Left ventricle myocardium superior (tissue), 1 donor: Measurements from ENCODE around the gene GFRA1. TPM values are rescaled to one million over a fixed set of nuclear protein-coding genes. Genes with fewer than 3 reads are reported as not detected.

ENCODE experiments used
- ATAC-seq: fragments of 200-7000 bp; cut with Tn5 transposase; one replicate; pipeline ENCODE4 v1.9.1; 2020; ENCODE audit warnings: mild to moderate bottlenecking, moderate library complexity
- DNase-seq: peaks from one replicate; pipeline ENCODE4 v3.0.0-alpha.2; 2020
- intact Hi-C: fragments of 100-400 bp; cut with micrococcal nuclease; formaldehyde crosslinking; loops from one replicate; pipeline ENCODE4 v1.11.0; 2022
- total RNA-seq: library from RNA; stranded (reverse); fragmentation: NEBNext Ultra II Directional; extraction: Animal tissue kit (Norgen Biotek cat#: 25700); gene quantifications from one replicate; pipeline ENCODE4 v1.2.1, GENCODE V29; 2021
- donor health status: DM: no; HTN: yes; CAD: no; lungs with severe emphysema.

Gene GFRA1
- total RNA-seq, 1 donor from 2014 or later = 6.7 TPM

DNA sequence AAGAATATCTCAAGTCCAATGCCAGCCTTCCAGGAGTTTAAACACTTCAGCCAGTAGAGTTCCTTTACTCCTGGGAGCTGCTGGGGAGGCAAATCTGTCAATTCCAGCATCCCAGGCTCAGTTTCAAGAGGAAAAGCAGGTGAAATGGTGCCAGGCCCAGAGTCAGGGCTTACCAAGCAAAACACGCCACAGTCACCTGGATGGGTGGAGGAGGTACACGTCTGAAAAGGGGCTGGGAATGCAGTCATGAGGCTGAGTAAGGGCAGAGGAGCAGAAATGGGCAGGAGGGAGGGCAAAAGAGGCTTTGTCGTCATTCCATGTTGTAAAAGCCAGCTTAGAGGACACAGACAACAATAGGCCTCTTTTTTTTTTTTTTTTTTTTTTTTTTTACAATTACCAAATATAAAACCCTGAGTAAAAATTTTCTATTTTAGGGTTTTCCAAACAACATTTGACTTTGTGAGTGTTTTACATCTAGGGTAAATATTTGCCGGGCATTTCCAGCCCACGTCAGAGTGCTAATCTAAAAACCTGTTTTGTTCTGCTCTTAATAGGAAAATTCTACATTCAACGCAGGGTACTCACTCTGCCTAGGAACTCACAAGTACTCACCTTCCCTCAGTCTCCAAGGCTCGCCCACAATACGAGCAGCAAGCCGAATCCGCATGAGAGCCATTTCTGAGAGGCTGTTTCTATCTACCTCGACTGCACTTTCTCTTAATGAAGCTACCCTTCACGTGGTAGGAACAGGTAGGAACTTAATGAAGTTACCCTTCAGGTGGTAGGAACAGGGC lies 21.2 kb downstream of the GFRA1 start:
- DNase-seq = no peak
- intact Hi-C loops = no loop called here
- ATAC-seq = no peak

DNA sequence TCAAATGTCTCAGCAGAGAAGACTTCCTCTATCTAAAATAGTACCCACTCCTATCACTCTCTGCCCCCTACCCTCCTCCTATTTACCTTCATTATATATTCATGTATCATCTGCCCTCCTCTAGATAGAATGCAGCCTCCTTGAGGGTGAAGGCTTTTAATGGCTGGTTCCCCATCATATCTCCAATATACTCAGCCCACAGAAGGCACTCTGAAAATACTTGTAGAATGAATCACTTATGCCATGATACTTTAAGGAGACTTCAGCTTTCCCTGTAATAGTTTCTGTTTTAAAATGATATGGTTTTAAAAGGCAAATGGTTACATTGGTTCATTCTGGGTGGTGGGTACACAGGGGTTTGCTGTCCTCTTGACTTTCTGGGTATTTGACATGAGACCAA lies 25.3 kb downstream of the GFRA1 start:
- intact Hi-C loops = no loop called here
- DNase-seq (no peak), ATAC-seq (no peak)

DNA sequence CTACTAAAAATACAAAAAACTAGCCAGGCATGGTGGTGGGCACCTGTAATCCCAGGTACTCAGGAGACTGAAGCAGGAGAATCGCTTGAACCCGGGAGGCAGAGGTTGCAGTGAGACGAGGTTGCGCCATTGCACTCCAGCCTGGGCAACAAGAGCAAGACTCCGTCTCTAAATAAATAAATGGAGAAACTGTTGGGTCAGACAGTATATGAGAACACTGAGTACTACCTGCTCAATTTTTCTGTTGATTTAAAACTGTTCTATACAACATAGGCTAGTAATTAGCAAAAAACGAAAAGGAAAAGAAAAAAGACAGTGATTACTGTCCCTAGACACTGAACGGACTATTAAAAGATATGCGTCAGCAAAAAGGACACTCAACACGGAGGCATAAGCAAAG lies 26.7 kb downstream of the GFRA1 start:
- DNase-seq (no peak), ATAC-seq (no peak)
- intact Hi-C loops = no loop called here

DNA sequence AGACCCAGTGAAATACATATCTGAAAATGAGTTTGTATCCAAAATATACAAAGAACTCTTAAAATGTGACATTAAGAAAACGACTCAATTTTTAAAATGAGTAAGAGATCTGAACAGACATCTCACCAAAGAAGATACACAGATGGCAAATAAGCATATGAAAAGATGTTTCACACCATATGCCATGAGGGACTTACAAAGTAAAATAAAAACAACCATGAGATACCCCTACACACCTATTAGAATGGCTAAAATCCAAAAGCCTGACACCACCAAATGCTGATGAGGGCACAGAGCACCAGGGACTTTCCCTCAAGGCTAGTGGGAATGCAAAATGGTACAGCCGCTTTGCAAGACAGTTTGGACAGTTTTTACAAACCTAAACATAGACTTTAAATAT lies 27.9 kb downstream of the GFRA1 start:
- no peak for DNase-seq
- intact Hi-C loops = no loop called here
- no peak for ATAC-seq

DNA sequence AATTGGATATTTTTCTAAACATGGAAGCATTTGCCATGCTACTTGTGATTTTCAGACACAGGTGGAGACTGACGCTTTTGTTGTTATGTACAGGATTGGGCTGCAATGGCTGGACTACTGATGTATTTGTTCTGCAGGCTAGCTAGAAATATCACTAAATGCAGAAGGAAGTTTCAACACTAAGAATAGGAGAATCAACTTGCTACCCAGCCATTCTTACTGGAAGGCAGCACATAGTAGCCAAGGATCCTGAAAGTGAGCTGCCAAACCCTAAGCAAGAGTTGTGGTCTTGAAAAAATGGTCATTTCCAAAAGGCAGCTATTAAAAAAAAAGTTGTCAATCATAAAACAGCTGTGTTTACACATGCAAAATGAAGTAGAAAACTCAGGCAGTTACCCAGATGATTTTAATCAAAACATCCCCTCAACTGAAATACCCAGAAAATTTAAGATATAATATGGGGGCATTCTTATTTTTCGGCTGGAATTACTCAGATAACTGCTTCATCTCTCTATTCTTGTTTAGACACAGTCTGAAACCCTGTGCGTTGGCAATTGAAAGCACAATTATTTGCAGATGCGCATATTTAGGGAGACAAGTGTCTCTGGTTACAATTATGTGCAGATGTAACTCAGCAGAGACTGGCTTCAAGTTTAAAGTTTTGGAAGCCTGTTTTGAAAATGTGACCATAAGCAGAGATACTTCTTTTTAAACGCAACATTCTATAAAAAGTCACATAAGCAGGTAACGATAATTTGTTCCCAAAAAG lies 31.2 kb downstream of the GFRA1 start:
- intact Hi-C loops = no loop called here
- DNase-seq (no peak), ATAC-seq (peak; percentile 58)

DNA sequence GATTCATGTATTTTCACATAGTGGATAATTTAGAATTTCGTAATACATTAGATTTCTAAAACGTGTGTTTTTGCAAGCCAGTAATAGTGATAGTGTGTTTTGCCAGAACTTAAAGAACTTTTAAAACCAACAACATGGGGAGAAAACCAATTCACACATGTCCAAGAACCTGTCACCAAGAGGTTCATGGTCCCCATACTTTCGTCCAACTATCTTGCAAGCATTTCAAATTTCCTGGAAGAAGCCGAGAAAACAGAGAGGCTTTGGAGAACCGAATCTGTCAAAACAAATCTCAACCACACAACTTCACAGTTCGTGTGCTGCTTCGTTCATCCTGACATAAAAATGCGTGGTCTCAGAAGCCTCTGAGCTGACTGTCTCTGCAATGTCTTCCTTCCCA lies 31.9 kb downstream of the GFRA1 start:
- no peak for DNase-seq
- peak; percentile 77 for ATAC-seq
- intact Hi-C loops = no loop called here

DNA sequence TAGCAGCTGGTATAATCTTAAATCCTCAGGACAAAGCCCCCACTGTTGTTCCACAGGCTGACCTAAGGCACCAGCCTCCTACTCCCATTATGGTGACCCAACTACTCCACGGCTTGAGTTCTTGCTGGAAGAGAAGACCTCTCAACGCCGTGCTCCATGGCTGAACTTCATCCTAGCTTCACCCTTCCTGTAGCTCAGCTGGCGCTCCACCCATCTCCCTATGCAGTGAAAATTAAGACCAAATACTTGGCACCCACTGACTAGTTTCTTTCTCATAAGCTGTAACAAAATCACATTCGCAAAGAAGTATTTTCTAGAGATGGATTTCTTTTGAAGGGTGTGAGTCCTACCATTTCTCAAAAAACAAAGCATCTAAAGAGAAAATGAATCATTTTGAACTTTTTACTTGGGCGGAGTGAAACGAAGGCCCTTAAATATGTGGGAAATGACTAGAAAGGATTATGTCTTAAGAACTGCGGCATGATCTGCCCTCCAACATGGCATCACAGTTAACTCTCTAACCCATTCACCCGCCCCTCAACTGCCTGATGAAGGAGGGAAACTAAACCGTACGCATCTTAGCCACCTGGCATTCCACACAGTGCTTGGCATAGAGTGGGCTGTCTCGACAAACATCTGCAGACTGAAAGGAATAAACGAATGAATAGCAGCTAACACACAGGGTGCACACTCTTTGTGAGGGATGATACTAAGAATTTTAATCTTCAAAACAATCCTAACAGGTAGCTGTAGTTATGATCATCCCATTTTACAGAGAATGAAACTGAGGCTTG lies 32.7 kb downstream of the GFRA1 start:
- intact Hi-C loops = no loop called here
- DNase-seq = no peak
- no peak for ATAC-seq

DNA sequence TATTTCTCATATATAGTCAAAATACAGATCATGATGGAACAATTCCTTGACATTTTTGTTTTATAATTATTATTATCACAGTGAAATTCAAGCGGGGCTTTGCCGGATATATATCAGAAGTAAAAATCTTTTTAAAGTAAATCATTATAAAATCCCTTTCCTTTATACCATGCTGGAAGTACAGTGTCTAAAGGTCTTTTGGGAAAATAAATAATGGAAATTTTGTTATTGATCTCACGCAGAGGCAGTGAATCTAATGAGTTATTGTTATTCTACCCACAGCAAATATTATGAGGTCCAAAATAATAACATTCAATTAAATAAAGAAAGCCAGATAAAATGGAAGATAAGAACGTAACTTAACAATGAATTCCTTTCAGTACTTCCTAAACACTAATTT lies 33.8 kb downstream of the GFRA1 start:
- intact Hi-C loops = no loop called here
- no peak for ATAC-seq
- DNase-seq = no peak

DNA sequence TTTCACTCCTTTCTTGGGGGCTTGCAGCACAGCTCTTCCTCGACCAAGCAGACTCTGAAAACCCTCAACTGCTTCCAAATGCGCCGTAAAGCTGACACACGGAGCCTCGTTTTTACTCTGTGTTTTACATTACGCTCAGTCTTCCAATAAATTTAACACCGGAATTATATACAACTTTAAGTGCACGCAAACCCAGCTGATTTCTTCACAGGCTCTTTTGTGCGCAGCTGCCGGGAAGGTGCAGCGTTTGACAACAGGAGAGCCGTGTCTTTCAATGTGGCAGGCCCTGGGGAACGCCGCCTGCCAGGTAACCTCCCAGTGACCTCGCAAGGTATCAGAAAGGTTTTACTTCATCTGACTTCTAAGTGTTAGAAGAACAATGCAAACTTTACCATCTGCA lies 35.0 kb downstream of the GFRA1 start:
- no peak for DNase-seq
- intact Hi-C loops = no loop called here

DNA sequence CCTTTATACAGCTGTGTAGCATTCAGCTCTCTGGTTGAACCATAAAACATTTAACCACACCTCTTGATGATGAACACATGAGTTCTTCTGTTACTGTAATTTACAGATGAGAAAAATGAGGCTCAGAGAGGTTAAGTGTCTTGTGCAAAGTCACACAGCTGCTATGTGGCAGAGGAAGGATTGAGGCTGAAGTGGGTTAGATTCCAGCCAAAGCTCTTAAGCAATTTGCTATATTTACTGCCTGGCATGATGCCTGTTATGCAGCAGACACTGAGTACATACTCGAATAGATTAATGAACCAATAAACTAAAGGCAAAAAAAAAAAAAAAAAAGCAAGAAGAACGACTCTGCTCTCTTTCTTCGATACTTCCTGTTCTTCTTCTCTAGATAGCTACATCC lies 35.7 kb downstream of the GFRA1 start:
- ATAC-seq (no peak), DNase-seq (no peak)
- intact Hi-C loops = no loop called here

More for the DNA sequence above, 35.0 kb downstream of the GFRA1 start:
- no peak for ATAC-seq

DNA sequence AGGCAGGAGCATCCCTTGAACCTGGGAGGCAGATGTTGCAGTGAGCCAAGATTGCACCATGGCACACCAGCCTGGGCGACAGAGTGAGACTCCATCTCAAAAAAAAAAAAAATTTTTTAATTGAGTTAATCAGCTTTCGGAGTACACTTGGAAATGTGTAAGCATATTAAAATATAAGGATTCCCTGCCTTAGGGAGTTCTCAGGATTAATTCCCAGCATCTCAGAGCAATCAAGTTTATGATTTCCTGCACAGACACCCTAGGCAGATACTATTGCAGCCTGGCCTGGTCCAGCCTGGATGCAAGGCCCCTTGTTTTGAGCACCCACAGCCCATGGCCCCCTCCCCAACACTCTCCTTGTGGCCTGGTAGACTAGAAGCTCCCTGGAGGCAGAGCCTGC lies 39.8 kb downstream of the GFRA1 start:
- intact Hi-C loops = no loop called here
- no peak for ATAC-seq

DNA sequence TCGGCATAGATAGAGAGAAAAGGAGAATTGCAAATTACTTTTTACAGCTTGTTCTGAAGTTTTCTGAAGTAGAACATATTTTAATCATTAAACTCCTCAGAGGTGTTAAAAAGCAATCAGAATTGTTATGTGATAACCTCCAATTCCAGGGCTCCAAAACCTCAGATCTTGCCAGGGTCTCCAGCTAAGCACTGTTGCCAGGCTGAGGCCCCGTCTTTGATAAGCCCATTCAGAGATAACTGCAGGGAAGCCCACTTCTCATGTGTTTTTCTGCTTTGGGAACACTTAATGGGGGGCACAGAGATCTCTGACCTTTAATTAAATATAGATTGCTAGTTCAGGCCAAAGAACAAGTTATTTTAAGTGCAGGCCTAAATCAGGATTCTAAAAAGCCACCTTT lies 40.4 kb downstream of the GFRA1 start:
- DNase-seq = no peak
- peak; percentile 21 for ATAC-seq

More for the DNA sequence above, 39.8 kb downstream of the GFRA1 start:
- no peak for DNase-seq

DNA sequence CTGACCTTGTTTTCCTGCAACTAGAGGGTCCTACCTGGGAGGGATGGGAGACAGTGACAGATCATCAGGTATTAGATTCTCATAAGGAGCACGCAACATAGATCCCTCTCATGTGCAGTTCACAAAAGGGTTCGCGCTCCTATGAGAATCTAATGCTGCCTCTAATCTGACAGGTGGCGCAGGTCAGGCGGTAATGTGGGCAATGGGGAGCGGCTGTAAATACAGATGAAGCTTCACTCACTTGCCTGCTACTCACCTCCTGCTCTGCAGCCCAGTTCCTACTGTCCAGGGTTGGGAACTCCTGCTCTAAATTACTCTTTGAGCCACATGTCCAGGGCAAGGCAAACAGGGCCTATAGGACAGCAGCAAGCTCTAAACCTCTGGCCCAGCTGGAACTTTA lies 46.2 kb downstream of the GFRA1 start:
- intact Hi-C loops = no loop called here
- no peak for ATAC-seq
- no peak for DNase-seq

More for the DNA sequence above, 40.4 kb downstream of the GFRA1 start:
- intact Hi-C loops = no loop called here

DNA sequence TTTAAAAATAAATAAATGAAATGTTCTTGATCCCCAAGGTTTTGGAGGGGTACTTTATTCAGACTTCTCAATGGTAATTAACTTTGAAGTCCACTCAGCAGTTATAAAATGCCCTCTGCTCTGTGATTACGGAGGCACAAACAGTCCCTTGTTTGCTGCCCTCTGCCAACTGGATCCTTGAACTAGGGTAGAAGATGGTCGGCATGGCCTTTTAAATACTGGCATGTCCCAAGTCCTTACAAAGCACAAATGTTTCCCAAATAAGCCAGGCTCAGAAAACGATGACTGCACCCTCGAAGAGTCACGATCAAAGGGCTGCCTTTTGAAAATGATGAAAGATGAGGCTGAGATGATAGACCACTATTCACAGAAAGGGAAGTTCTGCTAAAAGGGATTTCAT lies 47.0 kb downstream of the GFRA1 start:
- ATAC-seq = no peak
- intact Hi-C loops = no loop called here
- no peak for DNase-seq

DNA sequence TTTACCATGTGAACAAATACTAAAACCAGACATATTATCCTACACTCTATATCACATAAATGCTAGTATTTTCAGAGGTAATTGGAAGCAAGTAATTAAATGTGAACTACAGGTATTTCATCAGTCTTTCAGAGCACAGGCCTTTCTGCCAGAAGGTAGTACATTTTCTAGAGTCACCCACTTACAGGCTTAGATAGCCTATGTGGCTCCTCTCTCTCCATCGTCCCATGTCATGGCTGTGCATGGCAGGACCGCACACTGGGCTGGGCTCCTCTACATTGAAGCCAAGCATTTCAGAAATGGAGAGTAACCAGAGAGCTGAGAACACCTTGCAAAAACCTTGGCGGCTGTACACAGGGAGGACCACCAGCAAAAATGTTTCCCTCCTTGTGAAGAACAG lies 49.7 kb downstream of the GFRA1 start:
- DNase-seq (no peak), ATAC-seq (no peak)
- intact Hi-C loops = no loop called here

DNA sequence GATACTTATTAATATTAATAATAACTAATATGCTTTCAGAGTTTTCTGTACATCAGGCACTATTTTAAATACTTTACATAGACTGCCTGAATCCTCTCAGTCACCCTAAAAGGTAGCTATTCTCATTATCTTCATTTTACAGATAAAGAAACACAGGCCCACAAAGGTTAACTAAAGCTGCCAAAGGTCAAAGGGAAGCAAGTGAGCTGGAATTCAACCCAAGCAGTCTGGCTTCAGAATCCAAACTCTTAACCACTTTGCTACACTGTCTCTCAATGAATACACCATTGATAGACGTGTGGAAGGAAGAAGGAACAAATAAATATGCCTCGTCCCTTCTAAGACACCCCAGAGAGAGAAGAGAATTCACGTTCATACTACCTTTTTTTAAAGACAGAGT lies 52.0 kb downstream of the GFRA1 start:
- intact Hi-C loops = no loop called here
- no peak for DNase-seq
- no peak for ATAC-seq

DNA sequence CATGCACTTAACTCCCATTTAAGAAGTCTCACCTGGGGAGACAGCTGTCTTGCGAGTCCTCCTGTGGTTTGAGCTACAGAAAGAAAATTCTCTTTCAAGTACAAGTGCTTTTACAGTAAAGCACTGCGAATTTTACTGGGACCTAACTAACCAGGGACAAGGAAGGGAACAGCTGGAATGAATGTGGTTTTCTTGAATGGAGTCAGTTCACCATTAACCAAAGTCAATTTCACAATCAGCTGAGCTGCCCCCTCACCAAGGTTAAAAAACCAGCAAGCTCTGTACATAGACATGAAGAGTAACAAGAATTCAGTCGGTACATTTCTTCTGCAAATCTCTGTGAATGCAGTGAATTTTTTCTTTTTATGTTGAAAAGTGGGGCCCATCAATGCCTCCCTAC lies 56.3 kb downstream of the GFRA1 start:
- no peak for ATAC-seq
- intact Hi-C loops = no loop called here
- DNase-seq = no peak

DNA sequence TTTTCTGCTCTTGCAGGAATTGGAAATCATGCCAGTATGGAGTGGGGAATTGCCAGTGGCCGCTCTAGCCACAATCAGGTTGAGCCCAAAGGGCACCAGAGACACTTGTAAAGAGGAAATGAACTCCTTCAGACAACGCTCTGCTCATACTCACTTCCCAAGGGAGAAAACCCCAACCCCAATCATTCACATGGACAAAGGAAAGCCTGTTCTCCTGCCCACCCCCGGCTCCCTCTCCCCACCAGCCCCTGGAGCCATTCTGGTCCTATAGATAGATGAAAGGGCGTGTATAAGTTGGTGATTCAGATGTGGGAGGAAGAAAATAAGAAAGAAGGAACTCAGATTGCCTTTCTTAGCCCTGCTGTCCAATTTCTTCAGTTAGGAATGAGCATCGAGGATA lies 57.4 kb downstream of the GFRA1 start:
- DNase-seq = no peak
- intact Hi-C loops = no loop called here
- no peak for ATAC-seq

DNA sequence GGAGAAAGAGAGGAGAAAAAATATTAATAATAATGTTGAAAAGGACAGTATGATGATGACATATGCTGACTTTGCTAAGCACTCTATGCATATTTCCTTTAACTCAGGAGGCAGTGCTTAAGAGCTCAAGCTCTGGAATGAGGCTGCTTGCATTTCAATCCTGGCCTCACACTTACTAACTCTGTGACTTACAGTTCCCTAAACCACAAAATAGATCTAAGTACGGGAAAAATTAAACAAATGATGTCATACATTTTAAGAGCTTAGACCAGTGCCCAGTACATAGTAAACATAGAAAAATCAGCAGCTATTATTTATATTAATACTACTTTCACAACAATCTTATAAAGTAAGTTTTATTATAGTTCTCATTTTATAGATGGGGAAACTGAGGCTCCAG lies 61.3 kb downstream of the GFRA1 start:
- ATAC-seq (no peak), DNase-seq (no peak)
- intact Hi-C loops = no loop called here
